Measurements from ENCODE around the gene SLX4IP.

GRCh38 chr20:10536531-10536930 is 101.4 kb downstream of the SLX4IP start:
- peak in 5 of 7 experiments; percentile 22 to 53 (median 34) for TF ChIP-seq CTCF (IDR thresholded peaks at IDR 0.05)
- no peak for TF ChIP-seq EP300 (IDR thresholded peaks at IDR 0.05)
